H9 (cell line): ENCODE results near the gene PDXK. TPM values are rescaled to one million over a fixed set of nuclear protein-coding genes. Genes with fewer than 3 reads are reported as not detected.

Source experiments
- DNase-seq: peaks from one replicate; pipeline ENCODE4 v3.0.0-alpha.2; 2017
- H2AFZ ChIP-seq: one replicate; pipeline ENCODE4 v1.6.1; 2013; ENCODE audit warnings: mild to moderate bottlenecking, low read length, control low read depth, moderate library complexity
- H2AK5ac ChIP-seq: 2 replicates; pipeline ENCODE4 v1.6.1; 2013; ENCODE audit warnings: low read length, control low read depth, mixed read lengths; ENCODE audit not compliant: insufficient read length
- H2BK120ac ChIP-seq: one replicate; pipeline ENCODE4 v1.6.1; 2013; ENCODE audit warnings: low read depth, mild to moderate bottlenecking, low read length, control low read depth, inconsistent platforms; ENCODE audit not compliant: poor library complexity, severe bottlenecking
- H2BK12ac ChIP-seq: 2 replicates; pipeline ENCODE4 v1.6.1; 2013; ENCODE audit warnings: low read length, control low read depth, mixed read lengths, low read depth; ENCODE audit not compliant: insufficient read length
- H2BK15ac ChIP-seq: 2 replicates; pipeline ENCODE4 v1.6.1; 2013; ENCODE audit warnings: low read depth, low read length, control low read depth
- H2BK20ac ChIP-seq: one replicate; pipeline ENCODE4 v1.6.1; 2013; ENCODE audit warnings: low read depth, mild to moderate bottlenecking, low read length, control low read depth, inconsistent platforms; ENCODE audit not compliant: poor library complexity, severe bottlenecking
- H2BK5ac ChIP-seq: 2 replicates; pipeline ENCODE4 v1.6.1; 2013; ENCODE audit warnings: low read length, control low read depth, mixed read lengths; ENCODE audit not compliant: insufficient read length
- H3K14ac ChIP-seq: 2 replicates; pipeline ENCODE4 v1.6.1; 2013; ENCODE audit warnings: low read length, control low read depth; ENCODE audit not compliant: insufficient read depth
- H3K18ac ChIP-seq: 2 replicates; pipeline ENCODE4 v1.6.1; 2013; ENCODE audit warnings: low read depth, mild to moderate bottlenecking, mixed read lengths, low read length, control low read depth; ENCODE audit not compliant: insufficient read length
- H3K23ac ChIP-seq: 2 replicates; pipeline ENCODE4 v1.6.1; 2013; ENCODE audit warnings: low read length, control low read depth, mixed read lengths, low read depth; ENCODE audit not compliant: insufficient read length
- H3K23me2 ChIP-seq: 2 replicates; pipeline ENCODE4 v1.6.1; 2013; ENCODE audit warnings: low read depth, mild to moderate bottlenecking, mixed read lengths, low read length, control low read depth; ENCODE audit not compliant: insufficient read length, poor library complexity, severe bottlenecking
- H3K27ac ChIP-seq: 2 replicates; pipeline ENCODE4 v1.5.1; 2013; ENCODE audit warnings: low read length, control low read depth, mixed read lengths, low read depth; ENCODE audit not compliant: insufficient read length
- H3K27me3 ChIP-seq: 2 replicates; pipeline ENCODE4 v1.6.1; 2013; ENCODE audit warnings: low read length, control low read depth, inconsistent platforms; ENCODE audit not compliant: insufficient read depth
- H3K4ac ChIP-seq: 2 replicates; pipeline ENCODE4 v1.6.1; 2013; ENCODE audit warnings: low read depth, mild to moderate bottlenecking, control low read depth, inconsistent platforms, low read length, moderate library complexity
- H3K4me1 ChIP-seq: 2 replicates; pipeline ENCODE4 v1.6.1; 2013; ENCODE audit warnings: low read length, control low read depth, inconsistent platforms; ENCODE audit not compliant: insufficient read depth
- H3K4me2 ChIP-seq: 2 replicates; pipeline ENCODE4 v1.6.1; 2013; ENCODE audit warnings: low read length, control low read depth, mixed read lengths; ENCODE audit not compliant: insufficient read length, insufficient read depth
- H3K56ac ChIP-seq: 2 replicates; pipeline ENCODE4 v1.6.1; 2013; ENCODE audit warnings: low read depth, mild to moderate bottlenecking, mixed read lengths, low read length, control low read depth; ENCODE audit not compliant: insufficient read length
- H3K79me1 ChIP-seq: 2 replicates; pipeline ENCODE4 v1.6.1; 2013; ENCODE audit warnings: low read depth, mild to moderate bottlenecking, moderate library complexity, low read length, control low read depth, inconsistent platforms; ENCODE audit not compliant: insufficient read depth, poor library complexity, severe bottlenecking
- H3K79me2 ChIP-seq: 2 replicates; pipeline ENCODE4 v1.6.1; 2013; ENCODE audit warnings: low read length, control low read depth, inconsistent platforms; ENCODE audit not compliant: insufficient read depth
- H3K9ac ChIP-seq: 2 replicates; pipeline ENCODE4 v1.6.1; 2013; ENCODE audit warnings: low read length, control low read depth, mixed read lengths; ENCODE audit not compliant: insufficient read length; ENCODE audit errors: extremely low read depth
- H3K9me3 ChIP-seq: one replicate; pipeline ENCODE4 v1.6.1; 2013; ENCODE audit warnings: low read depth, low read length, inconsistent platforms; ENCODE audit not compliant: control insufficient read depth
- H3T11ph ChIP-seq: one replicate; pipeline ENCODE4 v1.6.1; 2013; ENCODE audit warnings: mild to moderate bottlenecking, low read length, control low read depth, inconsistent platforms
- H4K20me1 ChIP-seq: one replicate; pipeline ENCODE4 v1.6.1; 2013; ENCODE audit not compliant: control insufficient read depth, insufficient read length, insufficient read depth
- H4K5ac ChIP-seq: 2 replicates; pipeline ENCODE4 v1.6.1; 2013; ENCODE audit warnings: low read depth, mild to moderate bottlenecking, mixed read lengths, low read length, control low read depth; ENCODE audit not compliant: insufficient read length
- H4K8ac ChIP-seq: replicated peaks from 2 replicates; pipeline ENCODE4 v1.6.1; 2013; ENCODE audit warnings: low read length, control low read depth, mixed read lengths, low read depth; ENCODE audit not compliant: insufficient read length
- H4K91ac ChIP-seq: 2 replicates; pipeline ENCODE4 v1.6.1; 2013; ENCODE audit warnings: low read depth, mild to moderate bottlenecking, moderate library complexity, mixed read lengths, low read length, control low read depth; ENCODE audit not compliant: insufficient read length
- H3K27ac Mint-ChIP-seq, 3 experiments: 2 replicates in 2 of 3; 3 replicates in 1 of 3; pipeline ENCODE4 v1.8.0; 2020 to 2021; ENCODE audit warnings: mixed read lengths in 3 of 3, mild to moderate bottlenecking in 1 of 3, moderate library complexity in 1 of 3
- H3K27me3 Mint-ChIP-seq: 2 replicates; pipeline ENCODE4 v1.8.0; 2021; ENCODE audit warnings: low read depth, mild to moderate bottlenecking, moderate library complexity, mixed read lengths
- H3K36me3 Mint-ChIP-seq, 3 experiments: 2 replicates in 2 of 3; 3 replicates in 1 of 3; pipeline ENCODE4 v1.8.0; 2020 to 2021; ENCODE audit warnings: low read depth in 3 of 3, mixed read lengths in 3 of 3; ENCODE audit not compliant: insufficient read depth in 1 of 3
- H3K4me1 Mint-ChIP-seq, 2 experiments: 2 replicates each; pipeline ENCODE4 v1.8.0; 2020; ENCODE audit warnings: mixed read lengths in 2 of 2
- H3K4me3 Mint-ChIP-seq, 2 experiments: 2 replicates in 1 of 2; 3 replicates in 1 of 2; pipeline ENCODE4 v1.8.0; 2020 to 2021; ENCODE audit warnings: mild to moderate bottlenecking in 2 of 2, mixed read lengths in 2 of 2, moderate library complexity in 1 of 2
- H3K9me3 Mint-ChIP-seq, 2 experiments: 2 replicates in 1 of 2; 3 replicates in 1 of 2; pipeline ENCODE4 v1.8.0; 2020; ENCODE audit warnings: mild to moderate bottlenecking in 2 of 2, mixed read lengths in 2 of 2, moderate library complexity in 1 of 2
- CTCF ChIP-seq: fragments of 200-600 bp; sonication (generic); conservative IDR thresholded peaks from 3 replicates; pipeline ENCODE4 v1.8.0; 2021; ENCODE audit warnings: antibody characterized with exemption, mild to moderate bottlenecking
- WGBS: extraction: QIAGEN DNeasy Blood & Tissue Kit; methylation state at CpG from one replicate; pipeline ENCODE4 v1.1.7; 2013; ENCODE audit warnings: missing lambda C conversion rate, low lambda C conversion rate, mixed read lengths; ENCODE audit not compliant: insufficient read length; ENCODE audit errors: extremely low coverage; 5-methylcytosine and 5-hydroxymethylcytosine counted together
- total RNA-seq: library from RNA; stranded (reverse); gene quantifications from 2 replicates; pipeline ENCODE4 v1.2.1, GENCODE V29; 2021

Gene PDXK
- total RNA-seq, 1 experiment from 2014 or later = 109 TPM

GRCh38 chr21:43777953-43778352 lies 59.0 kb downstream of the PDXK start:
- no peak overlapping the region for H3T11ph ChIP-seq
- no peaks in the 10 kb centered on the region for H4K20me1 ChIP-seq
- Mint-ChIP-seq H3K27me3 (peaks cover 1% of the 10 kb centered on the region), H3K4me1 (peaks cover 26 to 33% of the 10 kb centered on the region in 2 experiments), H3K9me3 (no peaks in the 10 kb centered on the region; a peak in 1 of 5 replicates), H3K4me3 (peak overlapping the region; percentile 52 to 71; a peak in 3 of 5 replicates), H3K36me3 (peaks cover 10 to 19% (median 18%) of the 10 kb centered on the region in 3 experiments; a peak in 6 of 7 replicates), H3K27ac (peak overlapping the region in 1 of 3 experiments; percentile 60; a peak in 1 of 7 replicates)
- no peak overlapping the region for H3K18ac ChIP-seq
- WGBS = no CpG with 5 or more reads among the region's 5 CpGs
- no peaks in the 10 kb centered on the region; the same call in 1 of the 2 replicates for H3K79me2 ChIP-seq
- no peak overlapping the region for H4K91ac ChIP-seq
- no peak overlapping the region for H3K56ac ChIP-seq
- H4K8ac ChIP-seq = no peak overlapping the region
- H2BK15ac ChIP-seq = no peak overlapping the region; the same call in 1 of the 2 replicates
- no peaks in the 10 kb centered on the region for H3K23me2 ChIP-seq
- no peak overlapping the region for H4K5ac ChIP-seq
- peaks cover 3% of the 10 kb centered on the region; the same call in 1 of the 2 replicates for H3K4me1 ChIP-seq
- TF ChIP-seq CTCF = no peak
- H3K23ac ChIP-seq = no peak overlapping the region
- no peak overlapping the region for H3K14ac ChIP-seq
- H3K9me3 ChIP-seq = no peaks in the 10 kb centered on the region
- no peak overlapping the region for H2BK20ac ChIP-seq
- no peak overlapping the region for H2AK5ac ChIP-seq
- no peak overlapping the region for H2BK12ac ChIP-seq
- H3K27ac ChIP-seq = no peak overlapping the region
- H3K27me3 ChIP-seq = no peaks in the 10 kb centered on the region
- H2AFZ ChIP-seq = no peak overlapping the region
- no peak overlapping the region for H3K9ac ChIP-seq
- no peak overlapping the region for H2BK120ac ChIP-seq
- no peak for DNase-seq
- no peak overlapping the region for H2BK5ac ChIP-seq
- H3K4me2 ChIP-seq = no peak overlapping the region
- no peak overlapping the region for H3K4ac ChIP-seq
- no peaks in the 10 kb centered on the region for H3K79me1 ChIP-seq
